Activated CD8-positive, alpha-beta memory T cell treated with anti-CD3 and anti-CD28 coated beads for 48 hours (primary cell): ENCODE data around the gene MXRA7.
"Not testable (repeated sequence)": the region's sequence is repeated elsewhere in the genome, so short reads cannot be mapped to it uniquely, and the experiment has no call there.

ENCODE experiments used
- DNase-seq, 3 experiments: peaks; one replicate each; pipeline ENCODE4 v3.0.0-alpha.2; 2020; ENCODE audit warnings: low read depth in 2 of 3, low spot score in 2 of 3

Gene MXRA7

GRCh38 chr17:76716146-76716838, 5.5 kb upstream of the MXRA7 start:
- peak in 1 of 3 experiments; percentile 57 for DNase-seq

- DNase-seq: no peak
Observed at GRCh38 chr17:76715496-76715830, 4.7 kb upstream of the MXRA7 start.

GRCh38 chr17:76714822-76715495, 4.2 kb upstream of the MXRA7 start:
- peak in 2 of 3 experiments; percentile 69 to 72 for DNase-seq

DNA sequence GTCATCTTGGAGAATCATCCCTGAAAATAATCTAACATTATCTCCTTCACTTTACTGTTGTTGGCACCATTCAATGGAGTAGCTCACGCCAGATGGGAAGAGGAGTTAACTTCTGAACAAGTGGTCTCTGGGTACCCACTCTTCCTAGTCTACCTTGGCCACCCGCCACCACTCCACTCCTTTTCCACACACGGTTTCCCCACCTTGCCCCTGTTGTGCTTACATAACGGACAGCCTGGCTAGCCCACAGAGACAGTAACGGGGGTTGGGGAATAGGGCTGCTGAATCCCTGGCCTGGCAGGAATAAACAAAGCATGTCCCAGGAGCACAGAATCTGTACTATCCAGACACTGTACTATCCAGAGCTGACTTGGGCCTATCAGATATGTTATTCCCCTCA, 3.6 kb upstream of the MXRA7 start:
- no peak for DNase-seq

DNA sequence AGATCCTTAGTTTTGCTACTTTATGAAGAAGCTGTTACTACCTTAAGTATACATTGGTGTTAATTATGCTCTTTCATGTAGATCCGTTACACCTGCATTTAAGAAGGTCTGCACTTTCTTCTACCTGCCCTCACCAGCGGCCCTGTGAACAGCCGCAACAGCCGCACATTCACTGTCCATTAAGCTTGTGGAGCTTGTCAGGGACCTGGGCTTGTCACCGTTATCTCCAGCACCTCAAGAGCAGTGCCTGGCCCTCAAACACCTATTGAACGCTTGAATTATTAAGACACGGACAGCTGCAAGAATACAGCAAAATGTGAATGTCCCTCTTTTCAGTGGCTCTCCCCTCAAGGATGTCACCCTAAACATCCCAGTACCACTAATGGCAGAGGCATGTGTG, 3.0 kb upstream of the MXRA7 start:
- DNase-seq: no peak

DNA sequence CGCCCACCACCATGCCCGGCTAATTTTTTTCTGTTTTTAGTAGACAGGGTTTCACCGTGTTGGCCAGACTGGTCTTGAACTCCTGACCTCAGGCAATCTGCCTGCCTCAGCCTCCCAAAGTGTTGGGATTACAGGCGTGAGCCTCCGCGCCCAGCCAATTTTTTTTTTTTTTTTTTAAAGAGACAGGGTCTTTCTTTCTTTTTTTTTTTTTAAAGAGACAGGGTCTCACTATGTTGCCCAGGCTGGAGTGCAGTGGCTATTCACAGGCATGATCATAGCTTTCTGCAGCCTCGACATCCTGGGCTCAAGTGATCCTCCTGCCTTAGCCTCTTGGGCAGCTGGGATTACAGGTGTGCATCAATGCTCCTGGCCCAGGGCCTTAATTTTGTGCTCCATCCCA, 1.6 kb upstream of the MXRA7 start:
- not testable (repeated sequence) for DNase-seq

DNA sequence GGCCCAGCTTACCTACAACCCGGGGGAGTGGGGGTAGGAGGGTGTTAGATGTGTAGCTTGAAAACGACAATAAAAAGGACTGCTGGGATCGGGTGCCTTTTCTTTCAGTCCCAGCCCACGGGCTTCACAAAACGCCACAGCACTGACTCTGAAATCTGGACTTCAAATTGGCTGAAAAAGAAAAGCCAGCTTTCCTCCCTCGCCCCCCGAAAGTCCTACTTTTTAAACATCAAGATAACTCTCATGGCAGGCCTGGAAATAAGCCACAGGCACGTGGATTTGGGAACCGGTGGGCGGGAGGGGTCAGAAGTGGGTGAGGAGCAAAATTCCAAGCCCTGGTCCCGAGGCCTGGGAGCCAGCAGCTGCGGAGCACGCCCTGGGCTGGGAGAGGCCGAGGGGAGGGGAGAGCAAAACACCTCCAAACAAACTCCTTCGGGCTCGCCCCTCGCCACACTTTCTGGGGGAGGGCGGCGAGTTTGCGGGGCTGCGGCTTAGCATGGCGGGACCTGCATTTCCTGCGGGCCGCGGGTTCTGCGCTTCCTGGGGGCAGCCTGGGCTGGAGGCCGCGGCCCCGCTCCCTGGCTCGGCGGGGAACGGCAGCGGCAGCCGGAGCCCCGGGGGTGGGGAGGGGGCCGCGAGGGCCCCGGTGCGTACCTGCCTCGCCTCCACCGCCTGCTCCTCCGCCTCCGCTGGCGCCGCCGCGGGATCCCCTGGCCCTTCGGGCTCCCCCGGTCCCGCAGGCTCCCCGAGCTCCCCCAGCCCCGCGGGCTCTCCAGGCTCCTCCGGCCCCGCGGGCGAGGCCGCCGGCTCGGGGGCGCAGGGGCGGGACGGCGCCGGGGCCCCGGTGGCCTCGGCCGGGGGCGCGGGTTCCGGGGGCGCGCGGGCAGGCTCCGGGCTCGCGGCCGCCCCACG, 558 bp downstream of the MXRA7 start:
- not testable (repeated sequence) for DNase-seq

DNA sequence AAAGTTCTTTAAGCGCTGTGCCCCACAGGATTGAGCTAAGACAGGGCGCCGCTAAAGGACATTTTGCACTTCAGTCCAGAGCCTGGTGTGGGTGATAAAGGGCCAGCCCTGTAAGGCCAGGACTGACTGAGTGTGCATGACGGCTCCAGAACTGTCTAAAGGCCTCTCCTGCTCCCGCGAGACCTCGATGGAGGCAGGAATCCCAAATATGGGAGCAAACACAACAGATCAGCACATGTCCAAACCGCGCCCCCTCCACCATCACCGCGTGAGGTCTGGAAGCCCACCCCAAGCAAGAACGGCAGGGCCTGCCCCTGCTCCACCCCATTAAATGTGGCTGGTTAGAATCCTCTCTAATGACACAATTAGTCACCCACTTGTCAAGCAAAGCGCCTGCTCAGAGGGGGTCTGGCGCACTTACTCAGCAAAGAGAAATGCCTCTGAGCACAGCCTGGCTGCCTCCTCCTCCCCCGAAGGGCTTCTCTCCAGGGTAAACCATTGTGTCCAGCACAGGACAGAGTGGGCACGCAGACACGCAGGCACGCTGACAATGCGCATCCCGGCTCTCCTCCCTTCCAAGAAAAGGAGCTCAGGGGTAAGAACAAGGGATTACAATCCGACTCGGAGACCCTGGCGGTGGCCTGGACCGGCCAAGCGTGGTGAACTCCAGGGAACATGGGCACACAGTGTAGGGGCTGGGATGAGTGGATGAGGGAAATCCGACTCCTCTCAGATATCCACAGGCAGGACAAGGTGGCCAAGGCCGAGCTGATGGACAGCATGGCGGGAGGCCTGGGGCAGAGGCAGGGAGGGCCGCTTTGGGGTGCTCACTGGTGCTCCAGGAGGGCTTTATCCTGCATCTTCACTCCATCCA, 1.5 kb downstream of the MXRA7 start:
- no peak for DNase-seq

GRCh38 chr17:76707985-76708807, 2.6 kb downstream of the MXRA7 start:
- no peak for DNase-seq

DNA sequence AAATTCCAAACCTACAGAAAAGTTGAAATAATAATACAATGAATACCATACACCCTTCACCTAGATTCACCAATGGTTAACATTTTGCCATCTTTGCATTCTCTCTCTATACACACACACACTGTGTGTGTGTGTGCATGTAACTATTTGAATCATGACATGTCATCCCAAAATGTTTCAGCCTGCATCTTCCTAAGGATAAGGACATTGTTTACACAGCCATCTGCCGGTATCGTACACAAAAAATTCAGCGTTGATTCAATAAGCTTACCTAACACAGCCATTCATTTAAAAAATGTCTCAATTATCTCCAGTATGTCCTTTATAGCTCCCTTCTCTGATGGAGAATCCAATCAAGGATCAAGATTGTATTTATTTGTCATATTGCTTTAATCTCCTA, 3.9 kb downstream of the MXRA7 start:
- no peak for DNase-seq

- DNase-seq: no peak
Observed at GRCh38 chr17:76704805-76705204, 6.0 kb downstream of the MXRA7 start.

GRCh38 chr17:76702941-76703637, 7.7 kb downstream of the MXRA7 start:
- DNase-seq: no peak

GRCh38 chr17:76702076-76702475, 8.7 kb downstream of the MXRA7 start:
- no peak for DNase-seq

GRCh38 chr17:76701471-76701967, 9.2 kb downstream of the MXRA7 start:
- no peak for DNase-seq

- no peak for DNase-seq
Observed at GRCh38 chr17:76700617-76701470, 9.9 kb downstream of the MXRA7 start.

DNA sequence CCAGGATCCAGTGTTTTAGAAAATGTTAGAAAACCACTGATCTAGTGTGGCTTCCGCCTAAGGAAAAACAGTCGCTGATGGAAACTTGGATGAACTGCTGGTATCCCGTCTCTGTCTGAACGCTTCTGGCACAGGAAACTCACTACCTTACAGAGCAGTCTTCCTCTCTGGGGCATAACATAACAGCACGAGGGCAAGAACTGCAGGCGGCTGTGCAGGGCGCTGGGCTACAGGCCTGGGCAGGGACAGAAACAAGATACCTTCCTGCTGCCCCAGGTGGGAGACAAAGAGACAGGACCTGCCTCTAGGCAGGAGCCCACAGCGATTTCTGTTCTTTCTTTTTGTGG, 10.5 kb downstream of the MXRA7 start:
- DNase-seq: no peak

GRCh38 chr17:76698466-76698977, 12.2 kb downstream of the MXRA7 start:
- not testable (repeated sequence) for DNase-seq
